Right atrium auricular region (tissue), 2 donors: ENCODE data around the gene GPC6. TPM values are rescaled to one million over a fixed set of nuclear protein-coding genes. Genes with fewer than 3 reads are reported as not detected.

ENCODE experiments used
- DNase-seq: peaks from one replicate; pipeline ENCODE4 v3.0.0-alpha.2; 2019; ENCODE audit warnings: low spot score
- H3K27ac ChIP-seq, 2 donors: fragments of 200-600 bp; sonication (generic); 1 replicate in 1 of 2; 2 replicates in 1 of 2; pipeline ENCODE4 v1.5.1; 2016 to 2019
- H3K27me3 ChIP-seq, 2 donors: fragments of 200-600 bp; sonication (generic); one replicate each; pipeline versions ENCODE4 v1.5.1 to v1.6.0; 2017 to 2019
- H3K36me3 ChIP-seq: fragments of 200-600 bp; sonication (generic); one replicate; pipeline ENCODE4 v1.5.1; 2016
- H3K4me1 ChIP-seq, 2 donors: fragments of 200-600 bp; sonication (generic); one replicate each; pipeline versions ENCODE4 v1.5.1 to v1.6.0; 2017 to 2019
- H3K4me3 ChIP-seq, 2 donors: fragments of 200-600 bp; sonication (generic); 1 replicate in 1 of 2; 2 replicates in 1 of 2; pipeline ENCODE4 v1.5.1; 2017 to 2019; ENCODE audit warnings: mild to moderate bottlenecking in 1 of 2, moderate library complexity in 1 of 2
- H3K9me3 ChIP-seq, 2 donors: fragments of 200-600 bp; sonication (generic); one replicate each; pipeline ENCODE4 v1.5.1; 2019
- total RNA-seq, 2 donors: library from RNA; depleted of rRNA; stranded (reverse); fragments of >200 nt; gene quantifications; one replicate each; pipeline ENCODE4 v1.1.0, GENCODE V29; 2016
- TF ChIP-seq, protein P1 (sequence below), 2 donors: fragments of 200-600 bp; sonication (generic); IDR thresholded peaks; one replicate each; pipeline ENCODE4 v1.5.1; 2019; ENCODE audit warnings: antibody characterized with exemption in 2 of 2

Gene GPC6
- total RNA-seq, 2 donors from 2014 or later, result 1.3 to 3.8 TPM

- Histone ChIP-seq H3K27ac (no peak overlapping the region), H3K27me3 (no peaks in the 10 kb centered on the region), H3K4me1 (no peaks in the 10 kb centered on the region), H3K36me3 (no peaks in the 10 kb centered on the region), H3K9me3 (peaks cover 4 to 10% of the 10 kb centered on the region in 2 donors), H3K4me3 (no peak overlapping the region)
- no peak for DNase-seq
- TF ChIP-seq, protein P1, sequence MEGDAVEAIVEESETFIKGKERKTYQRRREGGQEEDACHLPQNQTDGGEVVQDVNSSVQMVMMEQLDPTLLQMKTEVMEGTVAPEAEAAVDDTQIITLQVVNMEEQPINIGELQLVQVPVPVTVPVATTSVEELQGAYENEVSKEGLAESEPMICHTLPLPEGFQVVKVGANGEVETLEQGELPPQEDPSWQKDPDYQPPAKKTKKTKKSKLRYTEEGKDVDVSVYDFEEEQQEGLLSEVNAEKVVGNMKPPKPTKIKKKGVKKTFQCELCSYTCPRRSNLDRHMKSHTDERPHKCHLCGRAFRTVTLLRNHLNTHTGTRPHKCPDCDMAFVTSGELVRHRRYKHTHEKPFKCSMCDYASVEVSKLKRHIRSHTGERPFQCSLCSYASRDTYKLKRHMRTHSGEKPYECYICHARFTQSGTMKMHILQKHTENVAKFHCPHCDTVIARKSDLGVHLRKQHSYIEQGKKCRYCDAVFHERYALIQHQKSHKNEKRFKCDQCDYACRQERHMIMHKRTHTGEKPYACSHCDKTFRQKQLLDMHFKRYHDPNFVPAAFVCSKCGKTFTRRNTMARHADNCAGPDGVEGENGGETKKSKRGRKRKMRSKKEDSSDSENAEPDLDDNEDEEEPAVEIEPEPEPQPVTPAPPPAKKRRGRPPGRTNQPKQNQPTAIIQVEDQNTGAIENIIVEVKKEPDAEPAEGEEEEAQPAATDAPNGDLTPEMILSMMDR (IDR thresholded peaks at IDR 0.05), result no peak
Observed at GRCh38 chr13:94090773-94091480, 864.3 kb downstream of the GPC6 start.

DNA sequence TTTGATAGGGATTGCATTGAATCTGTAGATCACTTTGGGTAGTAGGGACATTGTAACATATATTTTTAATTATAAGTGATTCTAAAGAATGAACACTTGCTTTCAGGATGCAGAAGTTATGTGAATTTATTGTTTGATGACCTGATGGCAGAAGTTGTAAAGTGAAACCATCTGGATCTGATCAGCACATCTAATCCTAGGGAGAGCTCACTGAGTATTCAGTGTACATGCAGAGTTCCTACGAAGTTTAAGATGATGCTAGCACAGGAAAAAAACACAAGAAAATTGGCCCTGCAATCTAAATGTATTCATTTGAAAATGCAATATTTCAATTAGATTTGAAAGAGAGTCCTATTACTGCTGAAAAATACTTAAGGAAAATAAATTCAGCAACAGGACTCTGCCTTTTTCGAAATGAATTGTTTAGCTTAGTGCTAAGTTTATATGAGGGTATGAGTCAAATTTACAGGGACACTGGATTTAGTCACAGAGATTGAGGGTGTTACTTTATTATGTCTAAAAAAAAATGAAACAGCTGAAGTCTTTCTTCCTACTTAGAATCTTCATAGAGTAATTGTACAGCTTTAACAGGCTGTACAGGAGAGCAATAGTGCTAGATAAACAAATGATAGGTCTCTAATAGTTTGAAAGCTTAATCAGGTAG lies 867.2 kb downstream of the GPC6 start:
- Histone ChIP-seq H3K36me3 (no peaks in the 10 kb centered on the region), H3K4me1 (no peaks in the 10 kb centered on the region), H3K27me3 (no peaks in the 10 kb centered on the region), H3K9me3 (peaks cover 4 to 10% of the 10 kb centered on the region in 2 donors), H3K27ac (no peak overlapping the region), H3K4me3 (no peak overlapping the region)
- no peak for DNase-seq
- TF ChIP-seq, protein P1 (IDR thresholded peaks at IDR 0.05), result no peak

- Histone ChIP-seq H3K9me3 (no peaks in the 10 kb centered on the region), H3K36me3 (no peaks in the 10 kb centered on the region), H3K4me1 (no peaks in the 10 kb centered on the region), H3K27ac (no peak overlapping the region), H3K4me3 (no peak overlapping the region), H3K27me3 (no peaks in the 10 kb centered on the region)
- no peak for DNase-seq
- TF ChIP-seq, protein P1 (IDR thresholded peaks at IDR 0.05), result no peak
Observed at GRCh38 chr13:94109715-94110374, 883.2 kb downstream of the GPC6 start.

GRCh38 chr13:94112227-94112626 lies 885.6 kb downstream of the GPC6 start:
- no peaks in the 10 kb centered on the region for H3K27me3 ChIP-seq
- no peaks in the 10 kb centered on the region for H3K9me3 ChIP-seq
- no peak overlapping the region for H3K4me3 ChIP-seq
- no peaks in the 10 kb centered on the region for H3K4me1 ChIP-seq
- H3K27ac ChIP-seq, result no peak overlapping the region
- no peaks in the 10 kb centered on the region for H3K36me3 ChIP-seq
- no peak for DNase-seq
- TF ChIP-seq, protein P1 (IDR thresholded peaks at IDR 0.05), result no peak

GRCh38 chr13:94112731-94113130 lies 886.1 kb downstream of the GPC6 start:
- no peaks in the 10 kb centered on the region for H3K9me3 ChIP-seq
- DNase-seq, result no peak
- TF ChIP-seq, protein P1 (IDR thresholded peaks at IDR 0.05), result no peak

More at GRCh38 chr13:94112731-94113130, 886.1 kb downstream of the GPC6 start:
- H3K4me3 ChIP-seq, result no peak overlapping the region
- no peak overlapping the region for H3K27ac ChIP-seq
- no peaks in the 10 kb centered on the region for H3K4me1 ChIP-seq
- no peaks in the 10 kb centered on the region for H3K27me3 ChIP-seq
- no peaks in the 10 kb centered on the region for H3K36me3 ChIP-seq
